A549 (cell line): ENCODE measurements around the gene CIT.

Experiments
- CBX2 ChIP-seq: fragments of 200-600 bp; sonication (generic); IDR thresholded peaks from 2 replicates; pipeline ENCODE4 v1.6.1; 2016; ENCODE audit warnings: low read depth, mild to moderate bottlenecking, borderline replicate concordance
- CTCF ChIP-seq: fragments of >200 bp; sonication (Bioruptor Twin); formaldehyde crosslinking; IDR thresholded peaks from 3 replicates; pipeline ENCODE4 v1.5.1; 2016
- ELK1 ChIP-seq: fragments of 150-350 bp; IDR thresholded peaks from 2 replicates; pipeline ENCODE4 v1.6.1; 2014; ENCODE audit warnings: low read depth, mild to moderate bottlenecking, low read length
- EP300 ChIP-seq, 2 experiments: fragments of >200 bp; sonication (Bioruptor Twin); formaldehyde crosslinking; IDR thresholded peaks; 2 replicates in 1 of 2; 3 replicates in 1 of 2; pipeline ENCODE4 v1.6.1; 2016 to 2017
- HOXA7 ChIP-seq: fragments of 250-450 bp; sonication (Bioruptor Pico); IDR thresholded peaks from 2 replicates; pipeline ENCODE4 v1.5.0; 2020; ENCODE audit warnings: mild to moderate bottlenecking, moderate library complexity
- KDM5A ChIP-seq: fragments of 200-600 bp; sonication (generic); IDR thresholded peaks from 2 replicates; pipeline ENCODE4 v1.6.1; 2016; ENCODE audit warnings: antibody characterized with exemption, mild to moderate bottlenecking
- MAFK ChIP-seq: fragments of 450-650 bp; IDR thresholded peaks from 2 replicates; pipeline ENCODE4 v1.6.1; 2014; ENCODE audit not compliant: partially characterized antibody
- MAX ChIP-seq: IDR thresholded peaks from 2 replicates; pipeline ENCODE4 v1.6.1; 2012
- MAZ ChIP-seq: fragments of 150-350 bp; IDR thresholded peaks from 2 replicates; pipeline ENCODE4 v1.6.1; 2014; ENCODE audit warnings: antibody characterized with exemption, low read depth, low read length, borderline replicate concordance
- MYC ChIP-seq: IDR thresholded peaks from 2 replicates; pipeline ENCODE4 v1.6.1; 2012; ENCODE audit warnings: mild to moderate bottlenecking, inconsistent platforms, low read length, improper control_type of control experiment, borderline replicate concordance
- POLR2A ChIP-seq: IDR thresholded peaks from 2 replicates; pipeline ENCODE4 v1.6.1; 2012; ENCODE audit warnings: mild to moderate bottlenecking, low read length
- REST ChIP-seq: fragments of 200-600 bp; sonication (generic); IDR thresholded peaks from 2 replicates; pipeline ENCODE4 v1.6.1; 2016; ENCODE audit warnings: antibody characterized with exemption, mild to moderate bottlenecking, moderate library complexity
- USF2 ChIP-seq: fragments of 450-650 bp; IDR thresholded peaks from 2 replicates; pipeline ENCODE4 v1.6.1; 2014; ENCODE audit warnings: antibody characterized with exemption
- ZC3H11A ChIP-seq: fragments of 450-650 bp; IDR thresholded peaks from 2 replicates; pipeline ENCODE4 v1.6.1; 2014; ENCODE audit warnings: antibody characterized with exemption, mild to moderate bottlenecking

- TF ChIP-seq EP300 (IDR thresholded peaks at IDR 0.05) (no peak), REST (no peak), MAZ (no peak), MAFK (no peak), POLR2A (no peak), CTCF (no peak), USF2 (no peak), CBX2 (no peak), ZC3H11A (no peak), MYC (no peak), KDM5A (no peak), HOXA7 (no peak), MAX (no peak), ELK1 (no peak)
Observed at GRCh38 chr12:119819322-119819721, 57.8 kb downstream of the CIT start.
